ENCODE measurements around the gene TMEM259. TPM values are rescaled to one million over a fixed set of nuclear protein-coding genes. Genes with fewer than 3 reads are reported as not detected.

TMEM259 gene
- total RNA-seq, 2 donors from 2014 or later = 216 to 377 TPM

- TF ChIP-seq POLR2A (IDR thresholded peaks at IDR 0.05) = no peak
- no peak for TF ChIP-seq POLR2AphosphoS5 (IDR thresholded peaks at IDR 0.05)
- TF ChIP-seq CTCF (IDR thresholded peaks at IDR 0.05) = no peak
- intact Hi-C loops (cut with DNase I) = loop anchor here (10.0 kb wide), 1 partner anchor 206 kb away; the partner anchor contains the start of genes ATP5F1D and MIDN
These were observed 18.2 kb upstream of the TMEM259 start for GRCh38 chr19:1038978-1039645.

GRCh38 chr19:1037621-1038064 lies 16.7 kb upstream of the TMEM259 start:
- H3K4me1 ChIP-seq (replicated peaks) = peaks cover 3% of the 10 kb centered on the region
- intact Hi-C loops (cut with DNase I) = loop anchor here (10.0 kb wide), 1 partner anchor 207 kb away; the partner anchor contains the start of genes ATP5F1D and MIDN
- no peak overlapping the region for H3K27ac ChIP-seq
- no peak for TF ChIP-seq CTCF (IDR thresholded peaks at IDR 0.05)
- TF ChIP-seq POLR2AphosphoS5 (IDR thresholded peaks at IDR 0.05) = no peak
- no peak for TF ChIP-seq POLR2A (IDR thresholded peaks at IDR 0.05)
- H3K4me3 ChIP-seq = no peak overlapping the region
- H3K36me3 ChIP-seq = peaks cover 2 to 8% of the 10 kb centered on the region in 2 donors
- no peak for DNase-seq (ENCODE audit: low spot score)
- H3K27me3 ChIP-seq (replicated peaks; ENCODE audit: insufficient read depth) = no peaks in the 10 kb centered on the region
- no peaks in the 10 kb centered on the region for H3K9me3 ChIP-seq
- 65% methylated on average over 22 of the region's 22 CpGs for WGBS

More at GRCh38 chr19:1038978-1039645, 18.2 kb upstream of the TMEM259 start:
- Histone ChIP-seq H3K4me1 (replicated peaks) (peaks cover 3% of the 10 kb centered on the region), H3K27ac (peak overlapping the region in 1 of 2 donors; percentile 6), H3K4me3 (no peak overlapping the region), H3K36me3 (no peaks in the 10 kb centered on the region), H3K27me3 (replicated peaks; ENCODE audit: insufficient read depth) (no peaks in the 10 kb centered on the region), H3K9me3 (no peaks in the 10 kb centered on the region)
- DNase-seq (ENCODE audit: low spot score) = no peak
- 57% methylated on average over 22 of the region's 22 CpGs for WGBS

- intact Hi-C loops (cut with DNase I) = loop anchor here (10.0 kb wide), 1 partner anchor 209 kb away; the partner anchor contains the start of genes ATP5F1D and MIDN
- Histone ChIP-seq H3K4me1 (replicated peaks) (peaks cover 3% of the 10 kb centered on the region), H3K36me3 (peaks cover 2 to 13% of the 10 kb centered on the region in 2 donors), H3K4me3 (no peak overlapping the region), H3K27ac (no peak overlapping the region), H3K9me3 (no peaks in the 10 kb centered on the region), H3K27me3 (replicated peaks; ENCODE audit: insufficient read depth) (no peaks in the 10 kb centered on the region)
- TF ChIP-seq POLR2A (IDR thresholded peaks at IDR 0.05) = no peak
- TF ChIP-seq CTCF (IDR thresholded peaks at IDR 0.05) = no peak
- no peak for TF ChIP-seq POLR2AphosphoS5 (IDR thresholded peaks at IDR 0.05)
- DNase-seq (ENCODE audit: low spot score) = no peak
- WGBS = 85% methylated on average over 29 of the region's 29 CpGs
These were observed 15.2 kb upstream of the TMEM259 start for GRCh38 chr19:1035998-1036621.

GRCh38 chr19:1032264-1032867 lies 11.4 kb upstream of the TMEM259 start:
- H3K4me1 ChIP-seq (replicated peaks) = peaks cover 2% of the 10 kb centered on the region
- H3K36me3 ChIP-seq = peaks cover 2 to 13% of the 10 kb centered on the region in 2 donors
- H3K27ac ChIP-seq = no peak overlapping the region
- 83% methylated on average over 20 of the region's 20 CpGs for WGBS
- no peaks in the 10 kb centered on the region for H3K9me3 ChIP-seq
- intact Hi-C loops (cut with DNase I) = loop anchor here (10.0 kb wide), 1 partner anchor 212 kb away; the partner anchor contains the start of genes ATP5F1D and MIDN
- TF ChIP-seq POLR2A (IDR thresholded peaks at IDR 0.05) = no peak
- no peak for TF ChIP-seq CTCF (IDR thresholded peaks at IDR 0.05)
- no peak for TF ChIP-seq POLR2AphosphoS5 (IDR thresholded peaks at IDR 0.05)
- no peaks in the 10 kb centered on the region for H3K27me3 ChIP-seq (replicated peaks; ENCODE audit: insufficient read depth)
- H3K4me3 ChIP-seq = no peak overlapping the region
- DNase-seq (ENCODE audit: low spot score) = no peak
